Natural killer cell (primary cell): Measurements from ENCODE around the gene ERF. TPM values are rescaled to one million over a fixed set of nuclear protein-coding genes. Genes with fewer than 3 reads are reported as not detected.

ENCODE experiments used
- ATAC-seq, 3 donors: fragments of 150-1000 bp in 2 of 3; fragments of 200-7000 bp in 1 of 3; cut with Tn5 transposase; 1 replicate in 1 of 3; 2 replicates in 2 of 3; pipeline ENCODE4 v1.10.0; 2021; ENCODE audit warnings: mild to moderate bottlenecking in 2 of 3, moderate library complexity in 2 of 3
- DNase-seq, 2 donors: peaks; one replicate each; pipeline versions ENCODE4 v3.0.0 to v3.0.0-alpha.2; 2013 to 2021; ENCODE audit warnings: mixed read lengths in 1 of 2
- H3K27ac ChIP-seq: one replicate; pipeline ENCODE4 v1.5.1; 2013; ENCODE audit warnings: mild to moderate bottlenecking, low read length
- H3K27me3 ChIP-seq: one replicate; pipeline ENCODE4 v1.6.1; 2013; ENCODE audit warnings: low read length; ENCODE audit not compliant: control insufficient read depth, insufficient read depth
- H3K36me3 ChIP-seq: one replicate; pipeline ENCODE4 v1.6.1; 2013; ENCODE audit warnings: low read length; ENCODE audit not compliant: control insufficient read depth, insufficient read depth
- H3K4me1 ChIP-seq: one replicate; pipeline ENCODE4 v1.6.1; 2013; ENCODE audit warnings: low read length; ENCODE audit not compliant: control insufficient read depth, insufficient read depth
- H3K4me3 ChIP-seq: one replicate; pipeline ENCODE4 v1.5.1; 2013; ENCODE audit warnings: low read length
- H3K9me3 ChIP-seq: one replicate; pipeline ENCODE4 v1.6.1; 2013; ENCODE audit warnings: low read length; ENCODE audit not compliant: control insufficient read depth, insufficient read depth
- H3K27ac Mint-ChIP-seq, 2 donors: one replicate each; pipeline ENCODE4 v1.8.0; 2022; ENCODE audit warnings: mild to moderate bottlenecking in 2 of 2, mixed read lengths in 2 of 2, moderate library complexity in 1 of 2
- H3K27me3 Mint-ChIP-seq, 2 donors: one replicate each; pipeline ENCODE4 v1.8.0; 2022; ENCODE audit warnings: low read depth in 2 of 2, mixed read lengths in 2 of 2
- H3K36me3 Mint-ChIP-seq: one replicate; pipeline ENCODE4 v1.8.0; 2022; ENCODE audit warnings: mixed read lengths
- H3K4me1 Mint-ChIP-seq, 2 donors: one replicate each; pipeline ENCODE4 v1.8.0; 2022; ENCODE audit warnings: mixed read lengths in 2 of 2
- H3K4me3 Mint-ChIP-seq: one replicate; pipeline ENCODE4 v1.8.0; 2022; ENCODE audit warnings: mild to moderate bottlenecking, moderate library complexity, mixed read lengths
- H3K9me3 Mint-ChIP-seq, 2 donors: one replicate each; pipeline ENCODE4 v1.8.0; 2022; ENCODE audit warnings: mixed read lengths in 2 of 2
- WGBS: methylation state at CpG from one replicate; pipeline ENCODE4 v1.1.7; 2013; ENCODE audit warnings: missing lambda C conversion rate; ENCODE audit not compliant: insufficient coverage; 5-methylcytosine and 5-hydroxymethylcytosine counted together
- intact Hi-C: fragments of 100-400 bp; cut with micrococcal nuclease; formaldehyde crosslinking; loops from one replicate; pipeline ENCODE4 v1.14.2; 2022
- total RNA-seq, 4 donors: library from RNA; stranded (reverse); fragments of 120-200 nt in 1 of 4; gene quantifications; one replicate each; pipeline versions ENCODE4 v1.2.3 to v1.2.4, GENCODE V29; 2013 to 2022
- TF ChIP-seq, protein P1 (sequence below): fragments of 200-600 bp; IDR thresholded peaks from one replicate; pipeline ENCODE4 v1.8.0; 2022; ENCODE audit warnings: antibody characterized with exemption

ERF gene
- total RNA-seq, 3 donors from 2014 or later (not counting 1 experiment from before 2014, with no cell fraction given) = 58.3 to 115 (median 75.6) TPM

DNA sequence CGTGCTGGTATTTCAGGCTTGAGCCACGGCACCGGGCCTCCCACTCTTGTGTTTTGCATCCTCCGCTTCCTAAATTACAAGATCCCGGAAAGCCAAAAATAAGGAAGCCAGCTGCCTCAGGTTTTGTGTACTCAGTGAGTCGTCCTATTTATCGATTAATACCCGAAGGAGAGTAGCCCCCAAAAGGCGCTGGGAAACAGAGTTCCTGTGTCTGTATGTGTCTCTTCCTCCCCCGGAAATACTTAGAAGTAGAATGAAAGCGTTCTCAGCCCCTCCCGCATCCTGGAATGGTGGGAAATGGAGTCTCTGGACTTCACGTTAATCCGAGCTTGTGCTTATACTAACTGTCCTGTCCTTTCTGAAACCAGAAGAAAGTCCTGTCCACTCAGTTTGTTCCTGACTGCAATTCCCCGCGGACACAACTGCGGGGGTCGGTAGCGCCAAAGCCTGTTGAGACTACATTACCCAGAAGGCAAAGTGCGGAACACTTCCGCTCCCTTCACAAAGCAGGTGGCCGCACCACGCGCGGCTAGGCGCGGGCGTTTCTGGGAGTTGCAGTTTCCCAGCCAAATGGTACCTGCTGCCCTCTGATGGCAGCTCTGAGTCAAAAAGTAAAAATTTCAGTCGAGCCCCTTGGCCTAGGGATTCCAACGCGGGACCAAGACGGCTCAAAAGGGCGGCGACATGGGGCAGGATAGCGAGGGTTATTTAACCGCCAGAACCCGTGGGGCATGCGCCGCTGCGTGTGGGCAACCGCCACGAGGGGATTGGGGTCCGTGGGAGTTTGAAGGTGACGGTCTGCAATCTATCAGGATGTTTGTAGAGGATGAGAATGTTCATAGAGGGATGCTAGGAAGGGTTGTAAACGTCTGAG lies 10.3 kb downstream of the ERF start:
- peaks cover 38 to 63% of the 10 kb centered on the region in 2 donors for H3K4me1 Mint-ChIP-seq

DNA sequence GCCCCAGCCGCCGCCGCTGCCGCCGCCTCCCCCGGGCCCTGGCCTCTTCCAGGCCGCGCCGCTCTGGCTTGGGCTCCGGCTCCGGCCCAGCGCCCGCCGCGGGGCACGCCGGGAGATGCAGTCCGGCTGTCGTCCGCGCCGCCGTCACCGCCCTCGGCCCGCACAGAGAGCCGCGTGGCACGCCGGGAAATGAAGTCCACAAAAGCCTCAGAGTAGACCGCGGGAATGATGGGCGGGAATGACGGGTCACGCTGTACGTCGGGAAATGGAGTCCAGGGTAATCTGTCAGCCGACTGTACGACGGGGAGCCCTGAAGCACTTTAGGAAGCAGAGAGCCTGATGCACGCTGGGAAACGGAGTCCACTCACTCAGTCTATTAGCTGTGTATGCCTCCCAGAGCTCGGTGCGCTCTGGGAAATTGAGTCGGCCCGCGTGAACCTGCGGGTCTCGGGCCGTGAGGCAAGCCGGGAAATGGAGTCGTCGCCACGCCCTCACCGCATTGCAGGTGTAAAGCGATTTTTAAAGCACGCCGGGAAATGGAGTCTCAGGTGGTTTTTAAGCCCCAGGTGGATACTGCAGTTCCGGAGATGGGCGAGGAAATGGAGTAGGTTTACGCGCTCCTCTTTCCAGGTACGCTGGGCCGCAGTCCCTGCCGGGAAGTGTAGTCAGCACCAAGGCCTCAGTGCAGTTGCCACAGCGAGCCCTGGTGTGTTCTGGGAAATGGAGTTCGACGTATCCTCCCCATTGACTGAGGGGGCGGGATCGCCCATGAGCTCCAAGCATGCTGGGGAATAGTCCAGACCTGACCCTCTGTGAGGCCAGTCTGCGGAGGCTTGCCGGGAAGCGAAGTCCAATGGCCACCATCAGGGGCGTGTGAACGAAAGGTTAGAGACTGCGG lies 12.2 kb downstream of the ERF start, which contains the start of gene GSK3A:
Gene GSK3A, minus strand, starts transcription at position 91 of the 898 bp plus-strand sequence. CDS start 137 bp downstream, outside the sequence.
- H3K4me3 Mint-ChIP-seq = peak within 1 kb of the TSS; percentile 98
- WGBS = under 1% methylated on average over 76 of the region's 76 CpGs

More for the DNA sequence above, 10.3 kb downstream of the ERF start:
- no peaks in the 10 kb centered on the region for H3K27me3 ChIP-seq
- peak overlapping the region; percentile 61 for H3K4me3 ChIP-seq
- Mint-ChIP-seq H3K27me3 (no peaks in the 10 kb centered on the region), H3K4me3 (peak overlapping the region; percentile 96), H3K27ac (peak overlapping the region; percentile 93 to 98), H3K36me3 (no peaks in the 10 kb centered on the region), H3K9me3 (no peaks in the 10 kb centered on the region)
- ATAC-seq (peak; percentile 52 to 65 (median 52)), DNase-seq (peak; percentile 85 to 96)
- intact Hi-C loops = loop anchor here (1.0 kb wide), 3 partner anchors 11 to 112 kb away; partner anchors contain the start of genes DEDD2, ERF and POU2F2
- H3K27ac ChIP-seq = peak overlapping the region; percentile 74
- H3K9me3 ChIP-seq = no peaks in the 10 kb centered on the region
- H3K36me3 ChIP-seq = peaks cover 11% of the 10 kb centered on the region
- WGBS = 2% methylated on average over 45 of the region's 45 CpGs
- TF ChIP-seq, protein P1, sequence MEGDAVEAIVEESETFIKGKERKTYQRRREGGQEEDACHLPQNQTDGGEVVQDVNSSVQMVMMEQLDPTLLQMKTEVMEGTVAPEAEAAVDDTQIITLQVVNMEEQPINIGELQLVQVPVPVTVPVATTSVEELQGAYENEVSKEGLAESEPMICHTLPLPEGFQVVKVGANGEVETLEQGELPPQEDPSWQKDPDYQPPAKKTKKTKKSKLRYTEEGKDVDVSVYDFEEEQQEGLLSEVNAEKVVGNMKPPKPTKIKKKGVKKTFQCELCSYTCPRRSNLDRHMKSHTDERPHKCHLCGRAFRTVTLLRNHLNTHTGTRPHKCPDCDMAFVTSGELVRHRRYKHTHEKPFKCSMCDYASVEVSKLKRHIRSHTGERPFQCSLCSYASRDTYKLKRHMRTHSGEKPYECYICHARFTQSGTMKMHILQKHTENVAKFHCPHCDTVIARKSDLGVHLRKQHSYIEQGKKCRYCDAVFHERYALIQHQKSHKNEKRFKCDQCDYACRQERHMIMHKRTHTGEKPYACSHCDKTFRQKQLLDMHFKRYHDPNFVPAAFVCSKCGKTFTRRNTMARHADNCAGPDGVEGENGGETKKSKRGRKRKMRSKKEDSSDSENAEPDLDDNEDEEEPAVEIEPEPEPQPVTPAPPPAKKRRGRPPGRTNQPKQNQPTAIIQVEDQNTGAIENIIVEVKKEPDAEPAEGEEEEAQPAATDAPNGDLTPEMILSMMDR = peak; percentile 76
- H3K4me1 ChIP-seq = peaks cover 41% of the 10 kb centered on the region

DNA sequence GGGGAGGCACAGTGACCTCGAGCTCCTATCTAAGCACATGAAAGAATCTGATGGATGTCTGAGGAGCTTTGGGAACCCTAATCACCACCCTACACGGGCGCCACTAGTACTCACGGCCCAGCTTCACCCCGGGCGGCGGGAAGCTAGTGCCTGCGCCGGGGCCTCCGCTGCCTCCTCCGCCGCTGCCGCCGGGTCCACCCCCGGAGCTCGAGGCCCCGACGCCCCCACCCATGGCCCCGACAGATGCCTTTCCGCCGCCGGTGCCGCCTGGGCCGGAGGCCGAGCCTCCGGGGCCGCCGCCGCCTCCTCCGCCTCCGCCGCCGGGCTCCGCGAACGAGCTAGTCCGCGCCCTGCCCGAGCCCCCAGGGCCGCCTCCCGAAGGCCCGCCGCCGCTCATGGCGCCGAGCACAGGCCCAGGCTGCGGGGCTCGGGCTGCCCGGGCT lies 12.8 kb downstream of the ERF start:
- 0% methylated on average over 49 of the region's 49 CpGs for WGBS
- Histone ChIP-seq H3K9me3 (no peaks in the 10 kb centered on the region), H3K36me3 (peaks cover 18% of the 10 kb centered on the region), H3K27ac (peak overlapping the region; percentile 63), H3K4me1 (peaks cover 44% of the 10 kb centered on the region), H3K27me3 (no peaks in the 10 kb centered on the region), H3K4me3 (peak overlapping the region; percentile 55)
- intact Hi-C loops = loop anchor here (1.0 to 2.0 kb wide), 3 partner anchors 22 to 181 kb away; partner anchors contain the start of gene ZNF526
- no peaks in the 10 kb centered on the region for H3K27me3 Mint-ChIP-seq
- H3K4me3 Mint-ChIP-seq = peak overlapping the region; percentile 98
- peak overlapping the region; percentile 93 to 98 for H3K27ac Mint-ChIP-seq
- no peaks in the 10 kb centered on the region for H3K9me3 Mint-ChIP-seq
- TF ChIP-seq, protein P1 = no peak
- no peak for DNase-seq
- H3K36me3 Mint-ChIP-seq = no peaks in the 10 kb centered on the region
- peaks cover 45 to 62% of the 10 kb centered on the region in 2 donors for H3K4me1 Mint-ChIP-seq
- no peak for ATAC-seq

More for the DNA sequence above, 12.2 kb downstream of the ERF start, which contains the start of gene GSK3A:
- ATAC-seq (peak; percentile 76 to 89 (median 78)), DNase-seq (peak; percentile 95 to 99)
- no peaks in the 10 kb centered on the region for H3K36me3 Mint-ChIP-seq
- peaks cover 18% of the 10 kb centered on the region for H3K36me3 ChIP-seq
- peak within 1 kb of the TSS; percentile 93 to 98 for H3K27ac Mint-ChIP-seq
- no peaks in the 10 kb centered on the region for H3K9me3 ChIP-seq
- H3K4me1 ChIP-seq = peaks cover 44% of the 10 kb centered on the region
- H3K27ac ChIP-seq = peak within 1 kb of the TSS; percentile 82
- peak within 1 kb of the TSS; percentile 60 for H3K4me3 ChIP-seq
- H3K27me3 Mint-ChIP-seq = no peaks in the 10 kb centered on the region
- intact Hi-C loops = loop anchor here (1.0 to 2.0 kb wide), 4 partner anchors 22 to 180 kb away; partner anchors contain the start of gene ZNF526
- TF ChIP-seq, protein P1 = no peak
- peaks cover 45 to 61% of the 10 kb centered on the region in 2 donors for H3K4me1 Mint-ChIP-seq
- no peaks in the 10 kb centered on the region for H3K9me3 Mint-ChIP-seq
- no peaks in the 10 kb centered on the region for H3K27me3 ChIP-seq
